HEK293 (cell line): ENCODE results near the gene SEMA7A.
A peak's percentile ranks its signal among the peaks of the same experiment; 100 is the strongest.

Experiments
- CTCF ChIA-PET: fragments of 350-600 bp; formaldehyde crosslinking; extraction: SDS; loops from one replicate; lab custom pipeline; 2021; ENCODE audit warnings: antibody characterized with exemption; lab: Yijun Ruan, JAX
- POLR2A ChIA-PET: fragments of 300-600 bp; formaldehyde crosslinking; extraction: SDS; loops from one replicate; lab custom pipeline; 2020; ENCODE audit warnings: antibody characterized with exemption, inconsistent platforms; lab: Yijun Ruan, JAX
- H3K27ac ChIP-seq: fragments of 200-500 bp; sonication (Bioruptor generic); 2 replicates; pipeline ENCODE4 v1.5.1; 2014; ENCODE audit warnings: low read depth, low read length, control low read depth, inconsistent platforms; ENCODE audit errors: extremely low read depth
- H3K36me3 ChIP-seq, 2 experiments: fragments of 200-500 bp in 1 of 2; sonication (Bioruptor generic) in 1 of 2; 1 replicate in 1 of 2; 2 replicates in 1 of 2; pipeline ENCODE4 v1.5.1; 2014 to 2017; ENCODE audit warnings: inconsistent platforms in 2 of 2, low read length in 2 of 2; ENCODE audit not compliant: control insufficient read depth in 2 of 2, insufficient read depth in 1 of 2
- H3K4me1 ChIP-seq: fragments of 200-500 bp; sonication (Bioruptor generic); 2 replicates; pipeline ENCODE4 v1.5.1; 2014; ENCODE audit warnings: mild to moderate bottlenecking, low read length, inconsistent platforms; ENCODE audit not compliant: control insufficient read depth, insufficient read depth
- H3K4me3 ChIP-seq: 2 replicates; pipeline ENCODE4 v1.5.1; 2011; ENCODE audit warnings: low read depth, mild to moderate bottlenecking, control low read depth, low read length, moderate library complexity
- H3K9me3 ChIP-seq: fragments of 200-500 bp; sonication (Bioruptor generic); 2 replicates; pipeline ENCODE4 v1.5.1; 2014; ENCODE audit warnings: low read depth, low read length, inconsistent platforms; ENCODE audit not compliant: control insufficient read depth, insufficient read depth
- ATF2 ChIP-seq: fragments of 450-650 bp; formaldehyde crosslinking; IDR thresholded peaks from 2 replicates; pipeline ENCODE4 v1.5.1; 2016; ENCODE audit warnings: missing biosample characterization, missing genetic modification characterization, low read depth
- GLIS2 ChIP-seq: fragments of 450-650 bp; formaldehyde crosslinking; IDR thresholded peaks from 2 replicates; pipeline ENCODE4 v1.5.1; 2016; ENCODE audit warnings: missing biosample characterization, missing genetic modification characterization
- ZNF148 ChIP-seq: fragments of 450-650 bp; formaldehyde crosslinking; IDR thresholded peaks from 2 replicates; pipeline ENCODE4 v1.5.0; 2017; ENCODE audit warnings: missing biosample characterization, missing genetic modification characterization, borderline replicate concordance
- ZNF157 ChIP-seq: fragments of 450-650 bp; formaldehyde crosslinking; IDR thresholded peaks from 2 replicates; pipeline ENCODE4 v1.5.1; 2016; ENCODE audit warnings: missing biosample characterization, missing genetic modification characterization
- ZNF18 ChIP-seq: fragments of 450-650 bp; formaldehyde crosslinking; IDR thresholded peaks from 2 replicates; pipeline ENCODE4 v1.5.1; 2016; ENCODE audit warnings: missing biosample characterization, missing genetic modification characterization
- ZNF26 ChIP-seq: fragments of 450-650 bp; formaldehyde crosslinking; IDR thresholded peaks from 2 replicates; pipeline ENCODE4 v1.5.1; 2016; ENCODE audit warnings: missing biosample characterization, missing genetic modification characterization
- ZNF280D ChIP-seq: fragments of 450-650 bp; formaldehyde crosslinking; IDR thresholded peaks from 2 replicates; pipeline ENCODE4 v1.5.1; 2016; ENCODE audit warnings: missing biosample characterization, missing genetic modification characterization
- ZNF302 ChIP-seq: fragments of 450-650 bp; formaldehyde crosslinking; IDR thresholded peaks from 2 replicates; pipeline ENCODE4 v1.5.1; 2016; ENCODE audit warnings: missing biosample characterization, missing genetic modification characterization, low read depth
- ZNF423 ChIP-seq: fragments of 450-650 bp; formaldehyde crosslinking; IDR thresholded peaks from 2 replicates; pipeline ENCODE4 v1.5.1; 2016; ENCODE audit warnings: missing biosample characterization, missing genetic modification characterization
- ZNF426 ChIP-seq: fragments of 450-650 bp; formaldehyde crosslinking; IDR thresholded peaks from 2 replicates; pipeline ENCODE4 v1.5.1; 2017; ENCODE audit warnings: missing biosample characterization, missing genetic modification characterization, mild to moderate bottlenecking, inconsistent platforms, moderate library complexity
- ZNF561 ChIP-seq: fragments of 450-650 bp; IDR thresholded peaks from 2 replicates; pipeline ENCODE4 v1.5.1; 2018; ENCODE audit warnings: missing biosample characterization, missing genetic modification characterization, borderline replicate concordance
- ZNF571 ChIP-seq: fragments of 450-650 bp; formaldehyde crosslinking; IDR thresholded peaks from 2 replicates; pipeline ENCODE4 v1.5.0; 2017; ENCODE audit warnings: missing biosample characterization, missing genetic modification characterization
- ZNF645 ChIP-seq: fragments of 450-650 bp; formaldehyde crosslinking; IDR thresholded peaks from 2 replicates; pipeline ENCODE4; 2016; ENCODE audit warnings: missing biosample characterization, missing genetic modification characterization
- ZNF677 ChIP-seq: fragments of 450-650 bp; IDR thresholded peaks from 2 replicates; pipeline ENCODE4 v1.5.0; 2018; ENCODE audit warnings: missing biosample characterization, mild to moderate bottlenecking, missing genetic modification characterization, moderate library complexity

Gene SEMA7A

GRCh38 chr15:74451861-74452835 is 18.4 kb upstream of the SEMA7A start:
- TF ChIP-seq ZNF18 (tag by site-specific recombination): peak; percentile 73
- TF ChIP-seq ZNF157: no peak
- TF ChIP-seq, all 188 proteins: peak for 1
- H3K4me1 ChIP-seq: no peaks in the 10 kb centered on the region
- H3K4me3 ChIP-seq: no peak overlapping the region
- no peaks in the 10 kb centered on the region for H3K9me3 ChIP-seq
- H3K27ac ChIP-seq: no peak overlapping the region
- H3K36me3 ChIP-seq: peaks cover 44 to 94% of the 10 kb centered on the region in 2 experiments
- CTCF ChIA-PET: interaction anchor here (0.6 to 26.4 kb wide), 5 partner anchors 9 to 336 kb away, joined by 3 to 768 read pairs (median 7); partner anchors contain the start of gene CYP11A1
- POLR2A ChIA-PET: interaction anchor here (1.0 kb wide), 1 partner anchor 9 kb away, joined by 3 read pairs; the partner anchor contains the start of gene UBL7

- Histone ChIP-seq H3K9me3 (no peaks in the 10 kb centered on the region), H3K4me1 (no peaks in the 10 kb centered on the region), H3K27ac (no peak overlapping the region), H3K36me3 (peaks cover 38 to 94% of the 10 kb centered on the region in 2 experiments), H3K4me3 (no peak overlapping the region)
- TF ChIP-seq ZNF645 (tag by site-specific recombination) (no peak), ZNF677 (tag by site-specific recombination) (no peak), ZNF571 (tag by site-specific recombination) (no peak), ZNF302 (tag by site-specific recombination) (no peak)
- ChIA-PET POLR2A (interaction anchor here (1.0 kb wide), 1 partner anchor 9 kb away, joined by 3 read pairs; the partner anchor contains the start of gene UBL7), CTCF (interaction anchor here (0.6 to 26.4 kb wide), 6 partner anchors 8 to 398 kb away, joined by 3 to 768 read pairs (median 5); partner anchors contain the start of gene CYP11A1)
Measured at GRCh38 chr15:74451322-74451721, 17.6 kb upstream of the SEMA7A start.

- CTCF ChIA-PET: interaction anchor here (5.3 to 26.4 kb wide), 2 partner anchors 10 to 71 kb away, joined by 41 to 768 read pairs; partner anchors contain the start of gene CYP11A1
- no peaks in the 10 kb centered on the region for H3K9me3 ChIP-seq
- H3K36me3 ChIP-seq: peaks cover 27 to 98% of the 10 kb centered on the region in 2 experiments
- POLR2A ChIA-PET: interaction anchor here (0.9 to 3.1 kb wide), 2 partner anchors 12 to 20 kb away, joined by 3 to 14 read pairs; partner anchors contain the start of gene UBL7
- H3K4me3 ChIP-seq: no peak overlapping the region
- no peaks in the 10 kb centered on the region for H3K4me1 ChIP-seq
- H3K27ac ChIP-seq: no peak overlapping the region
- TF ChIP-seq ZNF426 (tag by site-specific recombination) (no peak), ATF2 (tag by site-specific recombination) (no peak), ZNF26 (tag by site-specific recombination) (no peak), ZNF561 (tag by site-specific recombination) (no peak), GLIS2 (tag by site-specific recombination) (no peak), ZNF280D (tag by site-specific recombination) (no peak), ZNF423 (tag by site-specific recombination) (no peak), ZNF148 (tag by site-specific recombination) (no peak)
Measured at GRCh38 chr15:74449643-74450205, 16.0 kb upstream of the SEMA7A start.
